Thymus (tissue), 11 donors: ENCODE data around the gene ZIC1. TPM values are rescaled to one million over a fixed set of nuclear protein-coding genes. Genes with fewer than 3 reads are reported as not detected.

Experiments used
- DNase-seq, 9 donors: peaks; one replicate each; pipeline ENCODE4 v3.0.0-alpha.2; 2013; ENCODE audit warnings: low spot score in 9 of 9, low read depth in 6 of 9, missing footprints in 1 of 9
- H3K27ac ChIP-seq, 2 donors: one replicate each; pipeline ENCODE4 v1.5.1; 2013; ENCODE audit warnings: control low read depth in 1 of 2, low read depth in 1 of 2, low read length in 1 of 2, mild to moderate bottlenecking in 1 of 2, moderate library complexity in 1 of 2
- H3K27me3 ChIP-seq, 2 donors: one replicate each; pipeline ENCODE4 v1.5.1; 2013; ENCODE audit warnings: low read length in 1 of 2; ENCODE audit not compliant: control insufficient read depth in 2 of 2, insufficient read depth in 1 of 2
- H3K36me3 ChIP-seq, 2 donors: one replicate each; pipeline ENCODE4 v1.5.1; 2013; ENCODE audit warnings: low read length in 1 of 2, mild to moderate bottlenecking in 1 of 2, moderate library complexity in 1 of 2; ENCODE audit not compliant: control insufficient read depth in 2 of 2, insufficient read depth in 2 of 2
- H3K4me1 ChIP-seq, 2 donors: one replicate each; pipeline ENCODE4 v1.5.1; 2013; ENCODE audit warnings: low read length in 2 of 2; ENCODE audit not compliant: control insufficient read depth in 2 of 2, insufficient read depth in 2 of 2
- H3K4me3 ChIP-seq, 2 donors: one replicate each; pipeline ENCODE4 v1.5.1; 2013; ENCODE audit warnings: low read length in 2 of 2, control low read depth in 1 of 2, mild to moderate bottlenecking in 1 of 2
- H3K9me3 ChIP-seq, 2 donors: one replicate each; pipeline ENCODE4 v1.5.1; 2013; ENCODE audit warnings: low read length in 1 of 2, mild to moderate bottlenecking in 1 of 2; ENCODE audit not compliant: control insufficient read depth in 2 of 2, insufficient read depth in 1 of 2
- WGBS: extraction: QIAGEN DNeasy Blood & Tissue Kit; methylation state at CpG from one replicate; pipeline ENCODE4 v1.1.7; 2013; 5-methylcytosine and 5-hydroxymethylcytosine counted together
- polyA plus RNA-seq: library from polyadenylated mRNA; stranded (reverse); fragments of 200-250 nt; gene quantifications from one replicate; pipeline ENCODE4 v1.2.3, GENCODE V29; 2013
- total RNA-seq: library from RNA; stranded (reverse); fragments of 120-200 nt; gene quantifications from one replicate; pipeline ENCODE4 v1.2.4, GENCODE V29; 2013
- donor health status: healthy.

ZIC1 gene
- total and polyA plus RNA-seq, 2 donors: 0.02 TPM; not detected in 1

GRCh38 chr3:147393261-147393942 is 15.8 kb upstream of the ZIC1 start:
- no peak overlapping the region for H3K4me3 ChIP-seq
- 11% methylated on average over 54 of the region's 54 CpGs for WGBS
- H3K27me3 ChIP-seq: peaks cover 97 to 100% of the 10 kb centered on the region in 2 donors
- H3K4me1 ChIP-seq: no peaks in the 10 kb centered on the region
- no peak overlapping the region for H3K27ac ChIP-seq
- H3K9me3 ChIP-seq: peaks cover 11 to 42% of the 10 kb centered on the region in 2 donors
- no peaks in the 10 kb centered on the region for H3K36me3 ChIP-seq
- no peak for DNase-seq

GRCh38 chr3:147393943-147394883 is 15.0 kb upstream of the ZIC1 start:
- H3K27ac ChIP-seq: no peak overlapping the region
- no peaks in the 10 kb centered on the region for H3K36me3 ChIP-seq
- H3K4me3 ChIP-seq: no peak overlapping the region
- no peaks in the 10 kb centered on the region for H3K4me1 ChIP-seq
- DNase-seq: no peak
- peaks cover 11 to 42% of the 10 kb centered on the region in 2 donors for H3K9me3 ChIP-seq
- H3K27me3 ChIP-seq: peaks cover 97 to 100% of the 10 kb centered on the region in 2 donors
- WGBS: 7% methylated on average over 31 of the region's 31 CpGs

GRCh38 chr3:147394884-147395225 is 14.3 kb upstream of the ZIC1 start:
- Histone ChIP-seq H3K27me3 (peaks cover 94 to 100% of the 10 kb centered on the region in 2 donors), H3K4me1 (no peaks in the 10 kb centered on the region), H3K9me3 (peaks cover 11 to 40% of the 10 kb centered on the region in 2 donors), H3K27ac (no peak overlapping the region), H3K36me3 (no peaks in the 10 kb centered on the region), H3K4me3 (no peak overlapping the region)
- WGBS: 15% methylated on average over 5 of the region's 5 CpGs
- DNase-seq: no peak

- Histone ChIP-seq H3K27ac (no peak overlapping the region), H3K4me3 (no peak overlapping the region), H3K9me3 (peaks cover 7 to 33% of the 10 kb centered on the region in 2 donors), H3K36me3 (no peaks in the 10 kb centered on the region), H3K27me3 (peaks cover 86 to 100% of the 10 kb centered on the region in 2 donors), H3K4me1 (no peaks in the 10 kb centered on the region)
- DNase-seq: no peak
- WGBS: 9% methylated on average over 65 of the region's 65 CpGs
Measured at GRCh38 chr3:147395899-147396711, 13.1 kb upstream of the ZIC1 start.

GRCh38 chr3:147396712-147397046 is 12.5 kb upstream of the ZIC1 start:
- no peaks in the 10 kb centered on the region for H3K36me3 ChIP-seq
- H3K27me3 ChIP-seq: peaks cover 80 to 99% of the 10 kb centered on the region in 2 donors
- H3K4me1 ChIP-seq: no peaks in the 10 kb centered on the region
- no peak overlapping the region for H3K27ac ChIP-seq
- H3K9me3 ChIP-seq: peaks cover 7 to 30% of the 10 kb centered on the region in 2 donors
- no peak overlapping the region for H3K4me3 ChIP-seq
- DNase-seq: no peak
- whole genome bisulfite sequencing: 10% methylated on average over 17 of the region's 17 CpGs

- Histone ChIP-seq H3K36me3 (no peaks in the 10 kb centered on the region), H3K27me3 (peaks cover 76 to 99% of the 10 kb centered on the region in 2 donors), H3K4me3 (no peak overlapping the region), H3K27ac (no peak overlapping the region), H3K9me3 (peaks cover 4 to 24% of the 10 kb centered on the region in 2 donors), H3K4me1 (no peaks in the 10 kb centered on the region)
- 9% methylated on average over 34 of the region's 34 CpGs for WGBS
- DNase-seq: no peak
Measured at GRCh38 chr3:147397155-147397874, 11.8 kb upstream of the ZIC1 start.

- no peak for DNase-seq
Measured at GRCh38 chr3:147397875-147398812, 11.0 kb upstream of the ZIC1 start.

More at GRCh38 chr3:147397875-147398812, 11.0 kb upstream of the ZIC1 start:
- Histone ChIP-seq H3K27me3 (peaks cover 68 to 97% of the 10 kb centered on the region in 2 donors), H3K27ac (no peak overlapping the region), H3K36me3 (no peaks in the 10 kb centered on the region), H3K9me3 (peaks cover 4 to 19% of the 10 kb centered on the region in 2 donors), H3K4me1 (no peaks in the 10 kb centered on the region), H3K4me3 (no peak overlapping the region)
- 9% methylated on average over 46 of the region's 46 CpGs for WGBS
